GM12891 (cell line): ENCODE results near the gene PCK1.

ENCODE experiments used
- POLR2A ChIP-seq: IDR thresholded peaks from 2 replicates; pipeline ENCODE4 v1.6.1; 2011; ENCODE audit warnings: low read depth, low read length, control low read depth
- POLR2AphosphoS5 ChIP-seq: IDR thresholded peaks from 2 replicates; pipeline ENCODE4 v1.6.1; 2011; ENCODE audit warnings: low read depth, low read length, control low read depth
- POU2F2 ChIP-seq: IDR thresholded peaks from 2 replicates; pipeline ENCODE4 v1.6.1; 2011; ENCODE audit warnings: low read depth, mild to moderate bottlenecking, control low read depth, low read length, moderate library complexity
- SPI1 ChIP-seq: IDR thresholded peaks from 2 replicates; pipeline ENCODE4 v1.6.1; 2011; ENCODE audit warnings: low read depth, low read length, control low read depth

DNA sequence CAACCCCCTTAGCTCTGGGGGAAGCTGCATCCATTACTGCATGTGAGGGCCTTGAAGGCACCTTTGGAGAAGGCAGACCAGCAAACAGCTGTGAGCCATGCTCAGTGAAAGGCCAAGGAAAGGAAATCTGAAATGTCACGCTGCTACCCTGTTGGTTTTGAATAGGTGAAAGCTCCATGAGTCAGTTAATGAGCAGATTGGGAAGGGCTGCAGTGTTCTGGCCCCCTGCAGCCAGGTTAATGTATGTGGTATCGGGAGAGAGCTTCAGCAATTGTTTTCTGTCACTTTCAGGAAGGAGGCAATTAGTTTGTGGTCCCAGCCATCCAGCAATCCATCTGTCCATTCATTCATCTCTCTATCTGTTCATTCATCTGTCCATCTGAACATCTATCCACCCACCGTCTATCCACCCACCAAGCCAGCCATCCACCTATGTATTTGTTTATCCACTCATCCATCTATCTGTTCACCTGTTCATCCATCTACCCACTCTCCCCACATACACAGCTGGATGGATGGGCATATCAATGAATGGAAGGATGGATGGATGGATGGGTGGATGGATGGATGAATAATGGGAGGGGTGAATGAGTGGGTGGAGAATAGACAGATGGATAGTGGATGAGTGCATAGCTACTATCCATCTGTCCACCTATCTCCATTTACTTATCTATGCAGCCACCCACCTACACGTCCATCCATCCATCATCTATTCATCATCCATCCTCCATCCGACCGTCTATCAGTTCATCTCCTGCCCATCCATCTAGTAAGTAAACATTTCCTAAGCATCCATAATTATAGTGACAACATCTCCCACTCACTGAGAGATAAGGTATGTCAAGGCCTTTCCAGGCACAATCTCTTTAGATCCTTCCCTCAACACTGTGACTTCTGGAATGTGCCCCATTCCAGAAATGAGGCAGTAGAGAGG, 16.0 kb downstream of the PCK1 start:
- TF ChIP-seq POLR2AphosphoS5 (no peak), POLR2A (no peak), POU2F2 (no peak), SPI1 (no peak)
